CD4-positive, alpha-beta memory T cell (primary cell): ENCODE results near the gene FBXO3. TPM values are rescaled to one million over a fixed set of nuclear protein-coding genes. Genes with fewer than 3 reads are reported as not detected.
A peak's percentile ranks its signal among the peaks of the same experiment; 100 is the strongest.

Experiments used
- CTCF ChIA-PET: fragments of 350-600 bp; sonication (Branson Sonifier 250); formaldehyde crosslinking; loops from one replicate; lab custom pipeline; 2021; ENCODE audit warnings: inconsistent platforms; ENCODE audit not compliant: partially characterized antibody; lab: Charles Lee
- POLR2A ChIA-PET: fragments of 350-600 bp; sonication (Branson Sonifier 250); formaldehyde crosslinking; loops from one replicate; lab custom pipeline; 2021; ENCODE audit not compliant: partially characterized antibody; lab: Charles Lee
- DNase-seq, 5 donors: peaks; one replicate each; pipeline versions ENCODE4 v3.0.0 to v3.0.0-alpha.2; 2020 to 2022; ENCODE audit warnings: mixed read lengths in 1 of 5
- H3K27ac ChIP-seq: one replicate; pipeline ENCODE4 v1.7.0; 2013; ENCODE audit warnings: low read depth, low read length
- H3K27me3 ChIP-seq: 2 replicates; pipeline ENCODE4 v1.7.0; 2013; ENCODE audit warnings: mild to moderate bottlenecking, low read length, moderate library complexity; ENCODE audit not compliant: insufficient read depth
- H3K36me3 ChIP-seq: 2 replicates; pipeline ENCODE4 v1.7.0; 2013; ENCODE audit warnings: mild to moderate bottlenecking, low read length, moderate library complexity; ENCODE audit not compliant: insufficient read depth
- H3K4me1 ChIP-seq: 2 replicates; pipeline ENCODE4 v1.7.0; 2013; ENCODE audit warnings: mild to moderate bottlenecking, low read length, moderate library complexity; ENCODE audit not compliant: insufficient read depth
- H3K4me3 ChIP-seq, 2 donors: one replicate each; pipeline ENCODE4 v1.7.0; 2013; ENCODE audit warnings: low read length in 2 of 2, mild to moderate bottlenecking in 1 of 2
- H3K9me3 ChIP-seq, 2 donors: one replicate each; pipeline ENCODE4 v1.7.0; 2013; ENCODE audit warnings: low read length in 2 of 2, control low read depth in 1 of 2; ENCODE audit not compliant: control insufficient read depth in 1 of 2
- H3K27ac Mint-ChIP-seq, 7 donors: one replicate each; pipeline ENCODE4 v1.8.0; 2020 to 2021; ENCODE audit warnings: mixed read lengths in 7 of 7, mild to moderate bottlenecking in 6 of 7, inconsistent platforms in 3 of 7, moderate library complexity in 3 of 7
- H3K27me3 Mint-ChIP-seq, 2 donors: one replicate each; pipeline ENCODE4 v1.8.0; 2020 to 2021; ENCODE audit warnings: mixed read lengths in 2 of 2
- H3K36me3 Mint-ChIP-seq, 2 donors: one replicate each; pipeline ENCODE4 v1.8.0; 2020 to 2021; ENCODE audit warnings: mixed read lengths in 2 of 2, inconsistent platforms in 1 of 2, mild to moderate bottlenecking in 1 of 2
- H3K4me1 Mint-ChIP-seq, 4 donors: one replicate each; pipeline ENCODE4 v1.8.0; 2020 to 2021; ENCODE audit warnings: mixed read lengths in 4 of 4, mild to moderate bottlenecking in 1 of 4
- H3K4me3 Mint-ChIP-seq, 8 donors: one replicate each; pipeline ENCODE4 v1.8.0; 2020 to 2021; ENCODE audit warnings: mixed read lengths in 8 of 8, mild to moderate bottlenecking in 7 of 8, moderate library complexity in 6 of 8, inconsistent platforms in 3 of 8
- H3K9me3 Mint-ChIP-seq, 8 donors: one replicate each; pipeline ENCODE4 v1.8.0; 2020 to 2021; ENCODE audit warnings: mixed read lengths in 8 of 8, mild to moderate bottlenecking in 5 of 8, inconsistent platforms in 3 of 8, moderate library complexity in 1 of 8
- intact Hi-C: fragments of 100-400 bp; cut with micrococcal nuclease; formaldehyde crosslinking; loops from one replicate; pipeline ENCODE4 v1.15.1; 2023
- polyA plus RNA-seq, 2 donors: library from polyadenylated mRNA; unstranded; fragments of 300-500 nt; fragmentation: Illumina TruSeq; gene quantifications; one replicate each; pipeline ENCODE4 v1.2.3, GENCODE V29; 2021
- total RNA-seq, 2 experiments: library from RNA; stranded (reverse); gene quantifications; one replicate each; pipeline ENCODE4 v1.2.3, GENCODE V29; 2021

The FBXO3 gene
- total and polyA plus RNA-seq, 4 experiments from 2014 or later, result 40.9 to 55.6 (median 50.1) TPM

DNA sequence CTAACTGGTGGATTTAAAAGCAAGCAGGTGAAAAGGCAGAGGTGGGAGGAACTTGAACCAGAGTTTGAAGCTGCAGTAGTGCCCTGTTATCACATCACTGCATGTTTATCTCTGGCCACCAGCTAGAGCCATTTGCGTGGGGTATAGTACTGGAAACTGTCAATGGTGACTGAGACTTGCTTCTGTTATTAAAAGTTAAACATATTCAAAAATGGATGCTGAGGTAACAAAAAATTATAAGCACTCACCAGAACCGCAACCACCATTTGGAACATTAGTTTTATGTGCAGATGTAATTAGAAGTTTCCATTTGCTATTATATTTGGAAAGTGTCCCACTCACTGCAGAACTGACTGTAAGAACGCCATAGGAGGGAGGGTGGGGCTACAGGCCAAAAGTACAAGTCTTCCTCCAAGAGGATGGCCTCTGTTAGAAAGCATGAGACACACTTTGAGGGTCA, 36.9 kb downstream of the FBXO3 start:
- CTCF ChIA-PET, result interaction anchor here (1.3 kb wide), 1 partner anchor 375 kb away, joined by 3 read pairs; no protein-coding TSS in a partner anchor
- Mint-ChIP-seq H3K9me3 (peaks cover 0 to 2% (median 0%) of the 10 kb centered on the region in 8 donors), H3K4me1 (peaks cover 20 to 37% (median 31%) of the 10 kb centered on the region in 4 donors), H3K27ac (peak overlapping the region; percentile 0 to 90 (median 55)), H3K27me3 (no peaks in the 10 kb centered on the region), H3K4me3 (peak overlapping the region in 5 of 8 donors; percentile 88 to 96 (median 92)), H3K36me3 (no peaks in the 10 kb centered on the region)
- peaks cover 19% of the 10 kb centered on the region for H3K4me1 ChIP-seq
- intact Hi-C loops, result loop anchor here (2.0 to 10.0 kb wide), 3 partner anchors 483 to 577 kb away; partner anchors contain the start of genes CSTF3 and HIPK3
- no peak overlapping the region for H3K27ac ChIP-seq
- POLR2A ChIA-PET, result interaction anchor here (1.0 to 4.9 kb wide), 3 partner anchors 25 to 37 kb away, joined by 3 to 33 read pairs (median 24); partner anchors contain the start of genes C11orf91 and FBXO3
- no peaks in the 10 kb centered on the region for H3K27me3 ChIP-seq
- H3K4me3 ChIP-seq, result no peak overlapping the region
- no peaks in the 10 kb centered on the region for H3K9me3 ChIP-seq
- H3K36me3 ChIP-seq, result no peaks in the 10 kb centered on the region
- DNase-seq, result no peak

DNA sequence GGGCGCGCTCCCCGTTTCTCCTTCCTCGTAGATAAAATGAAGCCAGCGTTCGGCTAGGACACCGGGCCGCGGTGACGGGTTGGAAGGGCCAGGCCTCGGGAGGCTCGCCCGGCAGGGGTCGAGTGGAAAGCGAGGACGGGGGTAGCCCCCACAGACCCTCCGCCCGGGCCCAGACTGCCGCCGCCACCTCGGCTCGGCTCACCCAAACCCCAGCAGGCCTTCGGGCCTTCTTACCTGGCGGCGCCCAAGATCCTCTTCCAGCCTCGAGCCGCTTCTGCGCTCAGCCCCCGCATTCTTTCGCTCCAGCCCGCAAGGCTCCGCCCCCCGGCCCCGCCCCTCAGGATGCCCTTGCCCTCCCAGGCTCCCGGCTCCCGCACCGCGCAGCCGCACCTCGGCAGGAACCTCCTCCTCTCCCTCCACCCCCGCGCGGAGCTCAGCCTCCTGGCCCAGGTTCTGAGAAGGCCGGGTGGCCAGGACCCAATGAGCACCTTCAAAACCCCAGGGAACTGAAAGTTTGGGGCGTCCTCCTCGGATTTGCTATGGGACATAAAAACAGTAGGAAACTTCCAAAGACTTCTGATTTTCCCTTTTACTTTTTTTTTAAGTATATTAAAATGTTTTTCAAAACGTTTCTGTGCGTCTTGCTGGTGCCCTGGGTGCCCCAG, 38.0 kb downstream of the FBXO3 start, which contains the start of gene CD59:
Gene CD59, minus strand, starts transcription at position 276 of the 665 bp plus-strand sequence. CDS start 13,978 bp downstream, outside the sequence.
- intact Hi-C loops, result loop anchor here (1.0 to 10.0 kb wide), 4 partner anchors 36 to 575 kb away; partner anchors contain the start of genes C11orf91, CSTF3 and HIPK3
- H3K4me1 ChIP-seq, result peaks cover 30% of the 10 kb centered on the region
- Mint-ChIP-seq H3K27ac (peak within 1 kb of the TSS; percentile 78 to 94 (median 90)), H3K9me3 (peaks cover 0 to 2% (median 0%) of the 10 kb centered on the region in 8 donors), H3K36me3 (no peaks in the 10 kb centered on the region), H3K4me1 (peaks cover 25 to 44% (median 37%) of the 10 kb centered on the region in 4 donors), H3K27me3 (no peaks in the 10 kb centered on the region), H3K4me3 (peak within 1 kb of the TSS; percentile 88 to 96 (median 92))
- peak within 1 kb of the TSS; percentile 75 for H3K27ac ChIP-seq
- DNase-seq, result peak; percentile 82 to 89 (median 83)
- no peaks in the 10 kb centered on the region for H3K36me3 ChIP-seq
- H3K27me3 ChIP-seq, result no peaks in the 10 kb centered on the region
- H3K9me3 ChIP-seq, result no peaks in the 10 kb centered on the region
- H3K4me3 ChIP-seq, result peak within 1 kb of the TSS; percentile 76 to 91
- CTCF ChIA-PET, result no interaction called here
- POLR2A ChIA-PET, result interaction anchor here (1.0 to 4.9 kb wide), 6 partner anchors 26 to 575 kb away, joined by 3 to 33 read pairs (median 4); partner anchors contain the start of genes C11orf91, CSTF3, FBXO3 and HIPK3

DNA sequence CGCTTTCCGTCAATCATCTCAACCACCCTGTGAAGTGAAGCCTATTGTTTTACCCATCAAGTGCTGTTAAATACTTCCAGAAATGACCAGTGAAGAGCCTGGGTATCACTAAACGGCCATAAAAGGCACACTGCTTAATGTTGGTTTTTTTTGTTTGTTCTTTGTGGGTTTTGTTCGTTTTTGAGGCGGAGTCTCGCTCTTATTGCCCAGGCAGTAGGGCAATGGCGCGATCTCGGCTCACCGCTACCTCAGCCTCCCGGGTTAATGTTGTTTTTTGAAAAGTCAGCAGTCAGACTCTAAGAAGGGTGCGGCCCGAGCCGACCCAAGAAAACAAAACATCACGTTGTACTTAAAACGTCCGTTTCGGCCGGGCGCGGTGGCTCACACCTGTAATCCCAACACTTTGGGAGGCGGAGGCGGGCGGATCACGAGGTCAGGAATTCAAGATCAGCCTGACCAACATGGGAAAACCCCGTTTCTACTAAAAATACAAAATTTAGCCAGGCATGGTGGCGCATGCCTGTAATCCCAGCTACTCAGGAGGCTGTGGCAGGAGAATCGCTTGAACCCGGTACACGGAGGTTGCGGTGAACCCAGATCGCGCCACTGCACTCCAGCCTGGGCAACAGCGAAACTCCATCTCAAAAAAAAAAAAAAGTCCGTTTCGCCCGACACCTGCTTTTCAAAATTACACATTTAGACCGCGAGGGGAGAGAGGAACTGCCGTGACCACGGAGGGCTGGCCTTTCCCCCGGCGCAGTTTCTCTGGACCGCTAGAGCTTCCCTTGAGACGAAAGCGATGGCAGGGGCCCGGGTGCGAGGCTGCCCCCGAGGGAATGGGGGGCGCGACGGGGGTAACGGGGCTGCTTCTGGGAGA, 38.8 kb downstream of the FBXO3 start:
- peak; percentile 48 to 72 (median 54) for DNase-seq
- Histone ChIP-seq H3K27ac (peak overlapping the region; percentile 75), H3K27me3 (no peaks in the 10 kb centered on the region), H3K9me3 (no peaks in the 10 kb centered on the region), H3K4me3 (peak overlapping the region; percentile 76 to 91), H3K36me3 (no peaks in the 10 kb centered on the region), H3K4me1 (peaks cover 31% of the 10 kb centered on the region)
- Mint-ChIP-seq H3K4me3 (peak overlapping the region; percentile 88 to 96 (median 92)), H3K36me3 (no peaks in the 10 kb centered on the region), H3K27ac (peak overlapping the region; percentile 75 to 94 (median 90)), H3K9me3 (peaks cover 0 to 2% (median 0%) of the 10 kb centered on the region in 8 donors), H3K4me1 (peaks cover 25 to 48% (median 37%) of the 10 kb centered on the region in 4 donors), H3K27me3 (no peaks in the 10 kb centered on the region)
- ChIA-PET POLR2A (interaction anchor here (1.1 to 4.9 kb wide), 8 partner anchors 18 to 574 kb away, joined by 3 to 33 read pairs (median 3); partner anchors contain the start of genes C11orf91, CSTF3, FBXO3 and HIPK3), CTCF (interaction anchor here (2.9 kb wide), 1 partner anchor 19 kb away, joined by 9 read pairs; no protein-coding TSS in a partner anchor)
- intact Hi-C loops, result loop anchor here (1.0 to 10.0 kb wide), 5 partner anchors 35 to 575 kb away; partner anchors contain the start of genes C11orf91, CSTF3, FBXO3 and HIPK3

DNA sequence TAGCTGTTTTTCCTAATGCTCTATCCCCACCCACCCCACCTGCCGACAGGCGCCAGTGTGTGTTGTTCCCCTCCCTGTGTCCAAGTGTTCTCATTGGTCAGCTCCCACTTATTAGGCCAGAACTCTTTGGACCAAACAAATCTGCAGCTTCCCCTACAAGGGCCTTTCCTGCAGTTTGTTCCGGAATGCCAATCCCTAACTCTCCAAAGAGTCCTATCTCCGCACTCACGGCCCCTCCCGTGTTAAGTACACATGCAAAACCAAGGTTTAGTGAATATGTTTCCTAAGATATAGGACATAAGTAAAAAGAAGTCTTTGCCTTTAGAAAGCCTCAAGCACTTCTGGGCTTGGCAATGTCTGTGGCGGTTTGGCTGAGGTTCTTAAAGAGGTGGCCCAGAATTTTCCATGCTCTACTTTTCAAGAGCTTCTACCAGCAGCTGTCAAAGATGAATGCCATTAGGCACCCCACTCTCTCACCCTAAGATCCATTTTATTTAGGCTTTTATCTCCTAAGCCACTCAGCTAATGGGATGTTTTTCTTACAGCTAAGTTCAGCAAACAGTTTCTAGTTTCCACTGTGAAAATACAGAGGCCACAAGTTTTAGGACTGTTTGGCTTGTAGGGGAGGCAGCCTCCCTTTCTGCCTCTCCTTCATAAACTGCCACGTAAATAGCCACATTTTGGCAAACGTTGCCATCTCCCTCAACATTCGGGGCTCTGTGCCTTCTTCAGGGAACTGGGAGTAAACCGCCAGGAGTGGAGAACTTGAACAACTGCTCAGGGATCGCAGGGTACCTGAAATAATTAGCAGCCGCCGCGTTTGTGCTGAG, 39.7 kb downstream of the FBXO3 start:
- Histone ChIP-seq H3K36me3 (no peaks in the 10 kb centered on the region), H3K27me3 (no peaks in the 10 kb centered on the region), H3K9me3 (no peaks in the 10 kb centered on the region), H3K4me1 (peaks cover 35% of the 10 kb centered on the region), H3K27ac (peak overlapping the region; percentile 75), H3K4me3 (peak overlapping the region; percentile 76 to 91)
- POLR2A ChIA-PET, result interaction anchor here (1.2 to 4.9 kb wide), 5 partner anchors 19 to 477 kb away, joined by 3 to 33 read pairs (median 3); partner anchors contain the start of genes C11orf91 and HIPK3
- Mint-ChIP-seq H3K27ac (peak overlapping the region; percentile 75 to 94 (median 90)), H3K27me3 (no peaks in the 10 kb centered on the region), H3K4me3 (peak overlapping the region; percentile 88 to 96 (median 92)), H3K36me3 (no peaks in the 10 kb centered on the region), H3K9me3 (peaks cover 0 to 2% (median 0%) of the 10 kb centered on the region in 8 donors), H3K4me1 (peaks cover 25 to 48% (median 37%) of the 10 kb centered on the region in 4 donors)
- intact Hi-C loops, result loop anchor here (1.0 to 10.0 kb wide), 3 partner anchors 40 to 513 kb away; partner anchors contain the start of genes FBXO3 and HIPK3
- CTCF ChIA-PET, result interaction anchor here (2.0 to 2.9 kb wide), 3 partner anchors 8 to 33 kb away, joined by 5 to 15 read pairs (median 9); no protein-coding TSS in a partner anchor
- no peak for DNase-seq

- H3K4me1 ChIP-seq, result peaks cover 35% of the 10 kb centered on the region
These were observed 40.3 kb downstream of the FBXO3 start for GRCh38 chr11:33733980-33734379.

More at GRCh38 chr11:33733980-33734379, 40.3 kb downstream of the FBXO3 start:
- ChIA-PET POLR2A (interaction anchor here (1.2 to 4.9 kb wide), 2 partner anchors 33 to 39 kb away, joined by 3 to 33 read pairs; partner anchors contain the start of gene C11orf91), CTCF (interaction anchor here (2.0 to 2.9 kb wide), 3 partner anchors 8 to 32 kb away, joined by 5 to 15 read pairs (median 9); no protein-coding TSS in a partner anchor)
- H3K27me3 Mint-ChIP-seq, result no peaks in the 10 kb centered on the region
- peaks cover 0 to 2% (median 0%) of the 10 kb centered on the region in 8 donors for H3K9me3 Mint-ChIP-seq
- Histone ChIP-seq H3K9me3 (no peaks in the 10 kb centered on the region), H3K36me3 (no peaks in the 10 kb centered on the region), H3K27ac (no peak overlapping the region), H3K4me3 (peak overlapping the region in 1 of 2 donors; percentile 8), H3K27me3 (no peaks in the 10 kb centered on the region)
- H3K4me3 Mint-ChIP-seq, result peak overlapping the region; percentile 51 to 96 (median 90)
- H3K27ac Mint-ChIP-seq, result peak overlapping the region in 4 of 7 donors; percentile 6 to 53 (median 22)
- H3K36me3 Mint-ChIP-seq, result peaks cover 0 to 3% of the 10 kb centered on the region in 2 donors
- DNase-seq, result no peak
- peaks cover 28 to 52% (median 39%) of the 10 kb centered on the region in 4 donors for H3K4me1 Mint-ChIP-seq
- intact Hi-C loops, result loop anchor here (10.0 kb wide), 1 partner anchor 479 kb away; the partner anchor contains the start of gene HIPK3
